Keratinocyte (primary cell): ENCODE data around the gene PLPP4. TPM values are rescaled to one million over a fixed set of nuclear protein-coding genes. Genes with fewer than 3 reads are reported as not detected.

Experiments used
- DNase-seq: peaks from one replicate; pipeline ENCODE4 v3.0.0-alpha.2; 2011; ENCODE audit warnings: low read depth, missing footprints, low spot score
- FAIRE-seq: peaks from 2 replicates; lab custom pipeline; 2011; peaks lifted over from hg19 to GRCh38; lab: Jason Lieb, UNC
- H2AFZ ChIP-seq: 2 replicates; pipeline ENCODE4 v1.6.0; 2012; ENCODE audit warnings: low read length, control low read depth, inconsistent platforms; ENCODE audit not compliant: control insufficient read depth
- H3K27ac ChIP-seq: 2 replicates; pipeline ENCODE4 v1.5.1; 2011; ENCODE audit warnings: low read length; ENCODE audit not compliant: control insufficient read depth, insufficient read depth
- H3K27me3 ChIP-seq: 3 replicates; pipeline ENCODE4 v1.6.0; 2011; ENCODE audit warnings: low read length; ENCODE audit not compliant: control insufficient read depth, insufficient read depth; ENCODE audit errors: extremely low read depth
- H3K36me3 ChIP-seq, 2 experiments: 2 replicates in 1 of 2; 3 replicates in 1 of 2; pipeline ENCODE4 v1.5.1; 2011; ENCODE audit warnings: low read length in 2 of 2, mild to moderate bottlenecking in 1 of 2; ENCODE audit not compliant: control insufficient read depth in 2 of 2, insufficient read depth in 2 of 2; ENCODE audit errors: extremely low read depth in 1 of 2
- H3K4me1 ChIP-seq: 3 replicates; pipeline ENCODE4 v1.5.1; 2011; ENCODE audit warnings: low read length; ENCODE audit not compliant: control insufficient read depth, insufficient read depth; ENCODE audit errors: extremely low read depth
- H3K4me2 ChIP-seq: 3 replicates; pipeline ENCODE4 v1.6.0; 2011; ENCODE audit warnings: low read depth, low read length; ENCODE audit not compliant: control insufficient read depth, insufficient read depth; ENCODE audit errors: extremely low read depth
- H3K4me3 ChIP-seq, 3 experiments: fragments of 200-600 bp in 1 of 3; sonication (generic) in 1 of 3; 2 replicates in 2 of 3; 3 replicates in 1 of 3; pipeline ENCODE4 v1.5.1; 2011 to 2016; ENCODE audit warnings: low read length in 3 of 3, mild to moderate bottlenecking in 3 of 3, control low read depth in 2 of 3, inconsistent platforms in 1 of 3, low read depth in 1 of 3, mixed read lengths in 1 of 3, mixed run types in 1 of 3, moderate library complexity in 1 of 3; ENCODE audit not compliant: control insufficient read depth in 2 of 3, insufficient read depth in 2 of 3; ENCODE audit errors: extremely low read depth in 1 of 3
- H3K79me2 ChIP-seq: 2 replicates; pipeline ENCODE4 v1.6.0; 2012; ENCODE audit warnings: low read length; ENCODE audit not compliant: control insufficient read depth, insufficient read depth
- H3K9ac ChIP-seq: 3 replicates; pipeline ENCODE4 v1.6.0; 2011; ENCODE audit warnings: low read length; ENCODE audit not compliant: control insufficient read depth, insufficient read depth; ENCODE audit errors: extremely low read depth
- H3K9me1 ChIP-seq: 3 replicates; pipeline ENCODE4 v1.6.0; 2011; ENCODE audit warnings: low read length; ENCODE audit not compliant: control insufficient read depth, insufficient read depth; ENCODE audit errors: extremely low read depth
- H3K9me3 ChIP-seq: 2 replicates; pipeline ENCODE4 v1.5.1; 2012; ENCODE audit warnings: low read depth, low read length; ENCODE audit not compliant: control insufficient read depth
- H4K20me1 ChIP-seq: 3 replicates; pipeline ENCODE4 v1.6.0; 2011; ENCODE audit warnings: low read length; ENCODE audit not compliant: control insufficient read depth, insufficient read depth; ENCODE audit errors: extremely low read depth
- CTCF ChIP-seq, 3 experiments: IDR thresholded peaks in 1 of 3; conservative IDR thresholded peaks in 1 of 3; optimal IDR thresholded peaks in 1 of 3; 2 replicates in 2 of 3; 3 replicates in 1 of 3; pipeline versions ENCODE3 to v1.5.1; 2011; ENCODE audit warnings: low read length in 3 of 3, mild to moderate bottlenecking in 3 of 3, moderate library complexity in 2 of 3, control low read depth in 1 of 3, inconsistent platforms in 1 of 3; ENCODE audit not compliant: insufficient read depth in 2 of 3; ENCODE audit errors: extremely low read depth in 1 of 3
- EZH2 ChIP-seq: IDR thresholded peaks from one replicate; pipeline ENCODE4 v1.6.1; 2012; ENCODE audit warnings: inconsistent platforms, mild to moderate bottlenecking, low read length, moderate library complexity
- dilution Hi-C: fragments of 300-500 bp; cut with MboI; formaldehyde crosslinking; loops from one replicate; pipeline ENCODE4 v1.7.0; 2020; ENCODE audit warnings: low sequenced_read_pairs; ENCODE audit not compliant: extremely low pct_ligation_motif_present
- polyA plus RNA-seq, 5 experiments: library from polyadenylated mRNA; depleted of rRNA in 3 of 5; stranded (reverse) in 3 of 5; stranded (forward) in 1 of 5; unstranded in 1 of 5; fragments of >200 nt; gene quantifications; 1 replicate in 1 of 5; 2 replicates in 3 of 5; 3 replicates in 1 of 5; pipeline versions ENCODE4 v1.2.1 to v1.2.3, GENCODE V29; 2011 to 2012; ENCODE audit warnings: missing spikeins in 2 of 5, low read depth in 1 of 5, low replicate concordance in 1 of 5

The PLPP4 gene
- polyA plus RNA-seq, 1 donor (not counting 4 experiments of a cell fraction or from before 2014, with no cell fraction given) = 0.76 TPM

- Histone ChIP-seq H3K4me1 (peaks cover 66% of the 10 kb centered on the region), H3K79me2 (no peaks in the 10 kb centered on the region), H3K9me1 (no peaks in the 10 kb centered on the region), H3K36me3 (no peaks in the 10 kb centered on the region), H3K9ac (no peak overlapping the region), H4K20me1 (no peaks in the 10 kb centered on the region), H2AFZ (no peak overlapping the region), H3K4me3 (no peak overlapping the region), H3K9me3 (no peaks in the 10 kb centered on the region), H3K27ac (no peak overlapping the region), H3K27me3 (no peaks in the 10 kb centered on the region), H3K4me2 (no peak overlapping the region)
- DNase-seq = no peak
- FAIRE-seq = no peak
- TF ChIP-seq CTCF (optimal IDR thresholded peaks at IDR 0.05 in 1 of 3, IDR thresholded peaks at IDR 0.05 in 1 of 3, conservative IDR thresholded peaks at IDR 0.05 in 1 of 3; ENCODE audit: extremely low read depth in 1 of 3, insufficient read depth in 2 of 3, low read length in 3 of 3) = no peak
- TF ChIP-seq EZH2 = no peak
- dilution Hi-C loops = no loop called here
Observed at GRCh38 chr10:120506674-120507073, 49.6 kb downstream of the PLPP4 start.

- DNase-seq (no peak), FAIRE-seq (no peak)
- peaks cover 67% of the 10 kb centered on the region for H3K4me1 ChIP-seq
- H3K4me2 ChIP-seq = no peak overlapping the region
- no peak overlapping the region for H3K27ac ChIP-seq
- no peaks in the 10 kb centered on the region for H4K20me1 ChIP-seq
- dilution Hi-C loops = no loop called here
- no peaks in the 10 kb centered on the region for H3K9me3 ChIP-seq
- H3K4me3 ChIP-seq = no peak overlapping the region
- H3K9ac ChIP-seq = no peak overlapping the region
- no peak overlapping the region for H2AFZ ChIP-seq
- no peak for TF ChIP-seq CTCF (optimal IDR thresholded peaks at IDR 0.05 in 1 of 3, IDR thresholded peaks at IDR 0.05 in 1 of 3, conservative IDR thresholded peaks at IDR 0.05 in 1 of 3; ENCODE audit: extremely low read depth in 1 of 3, insufficient read depth in 2 of 3, low read length in 3 of 3)
- TF ChIP-seq EZH2 = no peak
- no peaks in the 10 kb centered on the region for H3K9me1 ChIP-seq
- no peaks in the 10 kb centered on the region for H3K79me2 ChIP-seq
- H3K27me3 ChIP-seq = no peaks in the 10 kb centered on the region
- no peaks in the 10 kb centered on the region for H3K36me3 ChIP-seq
Observed at GRCh38 chr10:120507175-120507574, 50.1 kb downstream of the PLPP4 start.
